ENCODE results near the gene MEOX2.

- TF ChIP-seq ELF4 (IDR thresholded peaks at IDR 0.05) (no peak), NFRKB (IDR thresholded peaks at IDR 0.05) (no peak), FOXA1 (IDR thresholded peaks at IDR 0.05) (no peak)
These were observed 77.2 kb downstream of the MEOX2 start for GRCh38 chr7:15609287-15609686.

Data from HEK293T (cell line).